ENCODE measurements around the gene RBMS3.

GRCh38 chr3:29281094-29281343, 148 bp downstream of the RBMS3 start:
- TF ChIP-seq POLR2A (IDR thresholded peaks at IDR 0.05; ENCODE audit: low read length) (no peak), GATA1 (IDR thresholded peaks at IDR 0.05; ENCODE audit: low read depth, low read length) (no peak)

Data from erythroblast (primary cell).